Keratinocyte (primary cell): ENCODE measurements around the gene TMEM37. TPM values are rescaled to one million over a fixed set of nuclear protein-coding genes. Genes with fewer than 3 reads are reported as not detected.

Experiments used
- DNase-seq: peaks from one replicate; pipeline ENCODE4 v3.0.0-alpha.2; 2011; ENCODE audit warnings: low read depth, missing footprints, low spot score
- FAIRE-seq: peaks from 2 replicates; lab custom pipeline; 2011; peaks lifted over from hg19 to GRCh38; lab: Jason Lieb, UNC
- H2AFZ ChIP-seq: 2 replicates; pipeline ENCODE4 v1.6.0; 2012; ENCODE audit warnings: low read length, control low read depth, inconsistent platforms; ENCODE audit not compliant: control insufficient read depth
- H3K27ac ChIP-seq: 2 replicates; pipeline ENCODE4 v1.5.1; 2011; ENCODE audit warnings: low read length; ENCODE audit not compliant: control insufficient read depth, insufficient read depth
- H3K27me3 ChIP-seq: 3 replicates; pipeline ENCODE4 v1.6.0; 2011; ENCODE audit warnings: low read length; ENCODE audit not compliant: control insufficient read depth, insufficient read depth; ENCODE audit errors: extremely low read depth
- H3K36me3 ChIP-seq, 2 experiments: 2 replicates in 1 of 2; 3 replicates in 1 of 2; pipeline ENCODE4 v1.5.1; 2011; ENCODE audit warnings: low read length in 2 of 2, mild to moderate bottlenecking in 1 of 2; ENCODE audit not compliant: control insufficient read depth in 2 of 2, insufficient read depth in 2 of 2; ENCODE audit errors: extremely low read depth in 1 of 2
- H3K4me1 ChIP-seq: 3 replicates; pipeline ENCODE4 v1.5.1; 2011; ENCODE audit warnings: low read length; ENCODE audit not compliant: control insufficient read depth, insufficient read depth; ENCODE audit errors: extremely low read depth
- H3K4me2 ChIP-seq: 3 replicates; pipeline ENCODE4 v1.6.0; 2011; ENCODE audit warnings: low read depth, low read length; ENCODE audit not compliant: control insufficient read depth, insufficient read depth; ENCODE audit errors: extremely low read depth
- H3K4me3 ChIP-seq, 3 experiments: fragments of 200-600 bp in 1 of 3; sonication (generic) in 1 of 3; 2 replicates in 2 of 3; 3 replicates in 1 of 3; pipeline ENCODE4 v1.5.1; 2011 to 2016; ENCODE audit warnings: low read length in 3 of 3, mild to moderate bottlenecking in 3 of 3, control low read depth in 2 of 3, inconsistent platforms in 1 of 3, low read depth in 1 of 3, mixed read lengths in 1 of 3, mixed run types in 1 of 3, moderate library complexity in 1 of 3; ENCODE audit not compliant: control insufficient read depth in 2 of 3, insufficient read depth in 2 of 3; ENCODE audit errors: extremely low read depth in 1 of 3
- H3K79me2 ChIP-seq: 2 replicates; pipeline ENCODE4 v1.6.0; 2012; ENCODE audit warnings: low read length; ENCODE audit not compliant: control insufficient read depth, insufficient read depth
- H3K9ac ChIP-seq: 3 replicates; pipeline ENCODE4 v1.6.0; 2011; ENCODE audit warnings: low read length; ENCODE audit not compliant: control insufficient read depth, insufficient read depth; ENCODE audit errors: extremely low read depth
- H3K9me1 ChIP-seq: 3 replicates; pipeline ENCODE4 v1.6.0; 2011; ENCODE audit warnings: low read length; ENCODE audit not compliant: control insufficient read depth, insufficient read depth; ENCODE audit errors: extremely low read depth
- H3K9me3 ChIP-seq: 2 replicates; pipeline ENCODE4 v1.5.1; 2012; ENCODE audit warnings: low read depth, low read length; ENCODE audit not compliant: control insufficient read depth
- H4K20me1 ChIP-seq: 3 replicates; pipeline ENCODE4 v1.6.0; 2011; ENCODE audit warnings: low read length; ENCODE audit not compliant: control insufficient read depth, insufficient read depth; ENCODE audit errors: extremely low read depth
- EZH2 ChIP-seq: IDR thresholded peaks from one replicate; pipeline ENCODE4 v1.6.1; 2012; ENCODE audit warnings: inconsistent platforms, mild to moderate bottlenecking, low read length, moderate library complexity
- dilution Hi-C: fragments of 300-500 bp; cut with MboI; formaldehyde crosslinking; loops from one replicate; pipeline ENCODE4 v1.7.0; 2020; ENCODE audit warnings: low sequenced_read_pairs; ENCODE audit not compliant: extremely low pct_ligation_motif_present
- polyA plus RNA-seq, 5 experiments: library from polyadenylated mRNA; depleted of rRNA in 3 of 5; stranded (reverse) in 3 of 5; stranded (forward) in 1 of 5; unstranded in 1 of 5; fragments of >200 nt; gene quantifications; 1 replicate in 1 of 5; 2 replicates in 3 of 5; 3 replicates in 1 of 5; pipeline versions ENCODE4 v1.2.1 to v1.2.3, GENCODE V29; 2011 to 2012; ENCODE audit warnings: missing spikeins in 2 of 5, low read depth in 1 of 5, low replicate concordance in 1 of 5
- TF ChIP-seq, protein P1 (sequence below), 3 experiments: IDR thresholded peaks in 1 of 3; conservative IDR thresholded peaks in 1 of 3; optimal IDR thresholded peaks in 1 of 3; 2 replicates in 2 of 3; 3 replicates in 1 of 3; pipeline versions ENCODE3 to v1.5.1; 2011; ENCODE audit warnings: low read length in 3 of 3, mild to moderate bottlenecking in 3 of 3, moderate library complexity in 2 of 3, control low read depth in 1 of 3, inconsistent platforms in 1 of 3; ENCODE audit not compliant: insufficient read depth in 2 of 3; ENCODE audit errors: extremely low read depth in 1 of 3

The TMEM37 gene
- polyA plus RNA-seq, 1 donor (not counting 4 experiments of a cell fraction or from before 2014, with no cell fraction given): 0.18 TPM

DNA sequence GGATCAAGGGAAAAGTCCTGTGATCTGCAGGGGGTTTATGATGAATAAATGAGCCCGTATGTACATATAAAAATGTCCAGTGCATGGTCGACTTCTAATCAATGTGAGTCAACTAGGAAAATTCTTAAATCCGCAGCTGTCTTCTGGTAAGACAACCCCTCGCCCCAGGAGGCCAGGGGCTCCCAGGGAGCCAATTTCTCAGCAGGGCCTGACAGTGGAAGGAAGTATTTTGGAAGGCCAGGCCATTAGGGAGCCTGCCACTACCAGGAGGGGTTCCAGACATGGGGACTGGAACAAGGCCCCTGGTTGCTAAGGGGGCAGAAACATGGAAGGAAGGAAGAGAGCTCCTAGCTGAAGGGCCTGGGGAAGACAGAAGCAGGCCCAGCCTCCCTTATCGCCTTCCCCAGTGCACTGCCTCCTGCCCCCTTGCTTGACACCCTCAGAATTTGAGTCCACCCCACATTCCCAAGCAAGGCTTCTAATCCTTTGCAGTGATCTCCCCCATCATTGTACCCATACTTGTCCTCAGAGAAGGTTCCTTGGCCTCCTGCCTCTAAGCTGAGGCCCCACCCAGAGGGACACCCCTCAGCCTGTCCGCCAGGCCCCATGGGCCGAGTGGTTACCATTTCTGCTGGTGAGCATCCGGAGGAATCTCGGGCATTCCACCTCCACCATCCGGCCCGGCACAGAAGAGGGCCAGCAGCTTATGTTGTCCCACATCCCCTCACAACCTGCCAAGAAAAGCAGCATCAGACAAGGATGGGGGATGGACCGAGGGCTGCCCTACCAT lies 46.7 kb downstream of the TMEM37 start:
- H3K27me3 ChIP-seq: no peaks in the 10 kb centered on the region
- no peak overlapping the region for H3K4me3 ChIP-seq
- TF ChIP-seq, protein P1, sequence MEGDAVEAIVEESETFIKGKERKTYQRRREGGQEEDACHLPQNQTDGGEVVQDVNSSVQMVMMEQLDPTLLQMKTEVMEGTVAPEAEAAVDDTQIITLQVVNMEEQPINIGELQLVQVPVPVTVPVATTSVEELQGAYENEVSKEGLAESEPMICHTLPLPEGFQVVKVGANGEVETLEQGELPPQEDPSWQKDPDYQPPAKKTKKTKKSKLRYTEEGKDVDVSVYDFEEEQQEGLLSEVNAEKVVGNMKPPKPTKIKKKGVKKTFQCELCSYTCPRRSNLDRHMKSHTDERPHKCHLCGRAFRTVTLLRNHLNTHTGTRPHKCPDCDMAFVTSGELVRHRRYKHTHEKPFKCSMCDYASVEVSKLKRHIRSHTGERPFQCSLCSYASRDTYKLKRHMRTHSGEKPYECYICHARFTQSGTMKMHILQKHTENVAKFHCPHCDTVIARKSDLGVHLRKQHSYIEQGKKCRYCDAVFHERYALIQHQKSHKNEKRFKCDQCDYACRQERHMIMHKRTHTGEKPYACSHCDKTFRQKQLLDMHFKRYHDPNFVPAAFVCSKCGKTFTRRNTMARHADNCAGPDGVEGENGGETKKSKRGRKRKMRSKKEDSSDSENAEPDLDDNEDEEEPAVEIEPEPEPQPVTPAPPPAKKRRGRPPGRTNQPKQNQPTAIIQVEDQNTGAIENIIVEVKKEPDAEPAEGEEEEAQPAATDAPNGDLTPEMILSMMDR (optimal IDR thresholded peaks at IDR 0.05 in 1 of 3, IDR thresholded peaks at IDR 0.05 in 1 of 3, conservative IDR thresholded peaks at IDR 0.05 in 1 of 3; ENCODE audit: extremely low read depth in 1 of 3, insufficient read depth in 2 of 3, low read length in 3 of 3): no peak
- no peak for TF ChIP-seq EZH2
- H3K79me2 ChIP-seq: no peaks in the 10 kb centered on the region
- H3K4me1 ChIP-seq: no peaks in the 10 kb centered on the region
- dilution Hi-C loops: no loop called here
- no peak overlapping the region for H3K27ac ChIP-seq
- H3K4me2 ChIP-seq: no peak overlapping the region
- no peaks in the 10 kb centered on the region for H3K9me3 ChIP-seq
- no peaks in the 10 kb centered on the region for H4K20me1 ChIP-seq
- DNase-seq: no peak
- H3K9ac ChIP-seq: no peak overlapping the region
- H3K9me1 ChIP-seq: no peaks in the 10 kb centered on the region
- H2AFZ ChIP-seq: no peak overlapping the region
- no peaks in the 10 kb centered on the region for H3K36me3 ChIP-seq
- no peak for FAIRE-seq

DNA sequence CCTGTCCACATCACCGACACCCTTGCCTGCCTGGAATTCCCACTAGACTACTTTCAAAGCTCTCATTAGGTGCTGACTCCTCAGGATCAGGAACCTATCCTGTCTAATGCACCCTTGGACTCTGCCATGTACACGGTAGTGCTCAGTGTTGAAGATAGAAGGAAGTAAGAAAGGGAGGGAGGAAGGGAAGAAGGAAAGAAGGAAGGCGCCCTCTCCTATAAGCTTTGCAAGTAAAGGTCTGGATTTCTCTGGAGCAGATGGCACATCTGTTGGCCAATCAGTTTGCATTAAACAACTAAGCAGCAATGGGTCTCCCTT lies 47.3 kb downstream of the TMEM37 start:
- no peak for TF ChIP-seq EZH2
- TF ChIP-seq, protein P1 (optimal IDR thresholded peaks at IDR 0.05 in 1 of 3, IDR thresholded peaks at IDR 0.05 in 1 of 3, conservative IDR thresholded peaks at IDR 0.05 in 1 of 3; ENCODE audit: extremely low read depth in 1 of 3, insufficient read depth in 2 of 3, low read length in 3 of 3): no peak

More for the DNA sequence above, 47.3 kb downstream of the TMEM37 start:
- H2AFZ ChIP-seq: no peak overlapping the region
- H3K79me2 ChIP-seq: no peaks in the 10 kb centered on the region
- H3K4me1 ChIP-seq: no peaks in the 10 kb centered on the region
- no peak for FAIRE-seq
- H3K4me3 ChIP-seq: no peak overlapping the region
- no peak overlapping the region for H3K9ac ChIP-seq
- dilution Hi-C loops: no loop called here
- no peaks in the 10 kb centered on the region for H3K9me3 ChIP-seq
- no peak overlapping the region for H3K4me2 ChIP-seq
- H4K20me1 ChIP-seq: no peaks in the 10 kb centered on the region
- H3K9me1 ChIP-seq: no peaks in the 10 kb centered on the region
- H3K27me3 ChIP-seq: no peaks in the 10 kb centered on the region
- no peaks in the 10 kb centered on the region for H3K36me3 ChIP-seq
- DNase-seq: no peak
- no peak overlapping the region for H3K27ac ChIP-seq
